T-helper 17 cell (primary cell): ENCODE measurements around the gene NPEPPS. TPM values are rescaled to one million over a fixed set of nuclear protein-coding genes. Genes with fewer than 3 reads are reported as not detected.

Experiments used
- ATAC-seq: fragments of 150-1000 bp; cut with Tn5 transposase; 2 replicates; pipeline ENCODE4 v1.10.0; 2021; ENCODE audit warnings: mild to moderate bottlenecking, moderate library complexity
- DNase-seq, 3 donors: peaks; one replicate each; pipeline versions ENCODE4 v3.0.0 to v3.0.0-alpha.2; 2020 to 2021
- H3K9me3 ChIP-seq: one replicate; pipeline ENCODE4 v1.7.0; 2013; ENCODE audit warnings: low read length, mild to moderate bottlenecking; ENCODE audit not compliant: control insufficient read depth, poor library complexity, severe bottlenecking
- H3K27ac Mint-ChIP-seq: one replicate; pipeline ENCODE4 v1.8.0; 2022; ENCODE audit warnings: mild to moderate bottlenecking, moderate library complexity, mixed read lengths
- H3K27me3 Mint-ChIP-seq: one replicate; pipeline ENCODE4 v1.8.0; 2022; ENCODE audit warnings: mixed read lengths
- H3K36me3 Mint-ChIP-seq: one replicate; pipeline ENCODE4 v1.8.0; 2022; ENCODE audit warnings: low read depth, mixed read lengths
- H3K4me1 Mint-ChIP-seq: one replicate; pipeline ENCODE4 v1.8.0; 2022; ENCODE audit warnings: mild to moderate bottlenecking, mixed read lengths
- H3K4me3 Mint-ChIP-seq: one replicate; pipeline ENCODE4 v1.8.0; 2022; ENCODE audit warnings: mild to moderate bottlenecking, moderate library complexity, mixed read lengths
- total RNA-seq, 4 donors: library from RNA in 2 of 4; stranded (reverse) in 2 of 4; gene quantifications; one replicate each; pipeline ENCODE4 v1.2.3 and lab custom pipeline; 2022 to 2026

NPEPPS gene
- total RNA-seq, 2 donors from 2014 or later: 88.3 to 100 TPM

DNA sequence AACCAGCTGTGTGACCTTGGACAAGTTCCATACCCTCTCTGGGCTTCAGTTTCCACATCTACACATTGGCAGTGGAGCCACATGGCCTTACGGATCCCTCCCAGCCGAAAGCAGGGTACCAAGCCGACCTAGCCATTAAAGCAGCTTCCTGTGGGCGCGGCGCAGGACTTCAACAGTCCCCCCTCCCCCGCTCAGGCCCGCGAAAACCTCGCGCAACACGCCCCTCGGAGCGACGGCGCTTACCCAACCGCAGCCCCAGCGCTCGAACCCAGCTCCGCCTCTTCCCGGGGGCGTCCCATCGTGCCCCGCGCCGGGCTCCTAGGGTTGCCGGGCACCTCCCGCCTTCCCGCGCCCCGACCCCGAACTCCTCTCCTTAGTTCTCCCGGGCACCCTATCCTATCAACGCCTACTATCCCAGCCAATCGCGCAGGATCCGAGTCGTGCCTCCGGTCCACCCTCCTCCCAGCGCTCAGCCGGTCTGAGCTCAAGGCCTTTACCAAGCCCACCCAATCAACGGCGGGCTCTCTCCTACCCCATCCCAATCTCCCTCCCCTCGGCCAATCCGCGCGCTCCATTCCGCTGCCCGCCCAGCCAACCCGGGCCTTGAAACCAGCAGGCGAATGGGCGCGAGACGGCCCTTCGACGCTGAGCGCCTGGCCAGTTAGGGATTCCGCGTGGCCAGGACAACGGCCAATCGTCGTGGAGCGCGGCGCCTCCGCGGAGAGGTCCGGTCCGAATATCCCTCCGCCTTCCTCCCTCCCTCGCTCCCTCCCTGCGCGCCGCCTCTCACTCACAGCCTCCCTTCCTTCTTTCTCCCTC, 118.5 kb downstream of the NPEPPS start, which contains the start of gene KPNB1:
KPNB1 (plus strand) TSS at position 767 of the 819 bp plus-strand sequence. CDS start 326 bp downstream, outside the sequence.
- peak within 1 kb of the TSS; percentile 96 for H3K4me3 Mint-ChIP-seq
- no peaks in the 10 kb centered on the region for H3K27me3 Mint-ChIP-seq
- H3K4me1 Mint-ChIP-seq: peaks cover 35% of the 10 kb centered on the region
- H3K27ac Mint-ChIP-seq: peak within 1 kb of the TSS; percentile 92
- peaks cover 6% of the 10 kb centered on the region for H3K36me3 Mint-ChIP-seq
- DNase-seq (peak; percentile 93 to 97 (median 94)), ATAC-seq (peak; percentile 85)
- H3K9me3 ChIP-seq: no peaks in the 10 kb centered on the region

DNA sequence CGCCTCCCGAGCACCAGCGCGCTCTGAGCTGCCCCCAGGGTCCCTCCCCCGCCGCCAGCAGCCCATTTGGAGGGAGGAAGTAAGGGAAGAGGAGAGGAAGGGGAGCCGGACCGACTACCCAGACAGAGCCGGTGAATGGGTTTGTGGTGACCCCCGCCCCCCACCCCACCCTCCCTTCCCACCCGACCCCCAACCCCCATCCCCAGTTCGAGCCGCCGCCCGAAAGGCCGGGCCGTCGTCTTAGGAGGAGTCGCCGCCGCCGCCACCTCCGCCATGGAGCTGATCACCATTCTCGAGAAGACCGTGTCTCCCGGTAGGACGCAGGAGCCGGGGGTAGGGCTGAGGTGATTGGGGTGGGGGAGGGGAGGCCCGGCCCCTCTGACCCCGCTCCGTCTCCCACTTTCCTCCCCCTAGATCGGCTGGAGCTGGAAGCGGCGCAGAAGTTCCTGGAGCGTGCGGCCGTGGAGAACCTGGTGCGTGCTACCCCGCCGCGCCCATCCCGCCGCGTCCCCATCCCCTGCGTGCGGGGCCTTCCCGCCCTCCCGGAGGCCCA, 119.1 kb downstream of the NPEPPS start:
- H3K4me1 Mint-ChIP-seq: peaks cover 37% of the 10 kb centered on the region
- DNase-seq: no peak
- H3K27ac Mint-ChIP-seq: peak overlapping the region; percentile 92
- no peaks in the 10 kb centered on the region for H3K9me3 ChIP-seq
- no peaks in the 10 kb centered on the region for H3K27me3 Mint-ChIP-seq
- peaks cover 6% of the 10 kb centered on the region for H3K36me3 Mint-ChIP-seq
- peak; percentile 16 for ATAC-seq
- H3K4me3 Mint-ChIP-seq: peak overlapping the region; percentile 96

DNA sequence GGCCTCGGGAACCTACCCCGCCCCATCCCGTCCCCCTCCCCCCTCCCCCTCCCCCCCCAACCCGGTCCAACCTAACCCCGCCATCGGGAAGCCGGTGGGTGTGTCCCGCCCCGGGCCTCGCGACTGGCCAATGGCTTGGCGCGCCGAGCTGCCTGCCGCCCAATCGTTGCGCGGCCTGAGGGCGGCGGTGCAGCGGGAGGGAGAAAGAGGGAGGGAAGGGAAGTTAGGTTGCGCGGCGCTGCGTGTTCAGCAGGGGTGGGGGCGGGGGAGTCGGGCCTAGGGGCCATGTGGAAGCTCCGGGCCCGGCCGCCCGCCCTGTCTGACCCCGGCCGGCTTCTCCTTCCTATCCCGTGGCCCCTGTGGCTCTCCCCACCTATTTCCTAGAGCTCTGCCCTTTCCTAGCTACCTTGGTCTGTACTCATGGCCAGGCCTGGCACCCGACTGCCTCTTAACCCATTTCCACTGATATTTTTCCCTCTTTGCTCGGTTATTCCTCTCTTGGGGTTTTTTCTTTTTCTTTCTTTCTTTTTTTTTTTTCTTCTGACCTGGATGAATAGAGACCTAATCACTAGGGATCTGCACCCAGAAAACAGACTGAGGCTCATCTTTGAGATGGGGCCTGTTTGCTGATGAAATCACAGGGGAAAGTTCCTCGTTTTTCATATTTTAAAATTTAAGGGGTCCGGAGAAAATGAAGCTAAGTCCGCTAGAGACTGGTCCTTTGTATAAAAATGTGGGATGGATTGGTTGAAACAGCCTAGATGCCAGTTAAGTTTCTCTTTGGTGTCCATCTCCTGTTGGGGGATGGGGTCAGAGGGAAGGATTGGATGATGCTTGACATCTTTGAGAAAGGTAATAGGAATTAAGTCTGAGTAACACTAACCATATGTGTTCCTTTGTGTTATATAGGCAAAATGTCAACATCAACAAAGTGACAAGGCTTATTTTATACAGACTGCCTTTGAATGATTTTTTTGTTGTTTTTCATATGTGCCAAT, 119.9 kb downstream of the NPEPPS start:
- Mint-ChIP-seq H3K4me3 (peak overlapping the region; percentile 96), H3K4me1 (peaks cover 44% of the 10 kb centered on the region), H3K27ac (peak overlapping the region; percentile 85), H3K36me3 (peaks cover 6% of the 10 kb centered on the region), H3K27me3 (no peaks in the 10 kb centered on the region)
- ATAC-seq: peak; percentile 62
- DNase-seq: peak; percentile 87 to 89 (median 88)
- no peaks in the 10 kb centered on the region for H3K9me3 ChIP-seq

DNA sequence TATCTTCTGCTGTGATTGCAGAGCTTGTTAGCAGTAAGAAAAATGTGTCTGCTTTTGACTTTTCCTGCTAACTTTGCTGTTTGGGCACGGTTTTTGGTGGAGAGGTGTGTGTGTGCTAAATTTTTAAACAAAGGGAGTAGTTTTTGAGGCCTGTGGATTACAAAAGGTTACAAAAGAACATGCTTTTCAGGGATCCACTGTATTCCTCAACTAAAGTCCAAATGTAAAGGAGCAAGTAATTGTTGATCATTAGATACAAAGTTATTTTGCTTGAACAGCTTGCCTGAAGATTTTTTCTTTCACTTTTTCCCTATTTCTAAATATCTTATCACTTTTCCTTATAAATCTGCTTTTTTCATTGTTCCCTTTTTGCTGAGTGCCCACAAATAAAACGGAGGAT, 120.8 kb downstream of the NPEPPS start:
- Mint-ChIP-seq H3K27me3 (no peaks in the 10 kb centered on the region), H3K4me1 (peaks cover 45% of the 10 kb centered on the region), H3K27ac (peak overlapping the region; percentile 85), H3K36me3 (peaks cover 6% of the 10 kb centered on the region), H3K4me3 (peak overlapping the region; percentile 96)
- no peak for DNase-seq
- no peaks in the 10 kb centered on the region for H3K9me3 ChIP-seq
- ATAC-seq: no peak

- Mint-ChIP-seq H3K27me3 (no peaks in the 10 kb centered on the region), H3K4me1 (peaks cover 47% of the 10 kb centered on the region), H3K36me3 (peaks cover 8% of the 10 kb centered on the region), H3K27ac (no peak overlapping the region), H3K4me3 (no peak overlapping the region)
- no peak for ATAC-seq
- DNase-seq: no peak
- no peaks in the 10 kb centered on the region for H3K9me3 ChIP-seq
These were observed 121.7 kb downstream of the NPEPPS start for GRCh38 chr17:47652570-47652969.

DNA sequence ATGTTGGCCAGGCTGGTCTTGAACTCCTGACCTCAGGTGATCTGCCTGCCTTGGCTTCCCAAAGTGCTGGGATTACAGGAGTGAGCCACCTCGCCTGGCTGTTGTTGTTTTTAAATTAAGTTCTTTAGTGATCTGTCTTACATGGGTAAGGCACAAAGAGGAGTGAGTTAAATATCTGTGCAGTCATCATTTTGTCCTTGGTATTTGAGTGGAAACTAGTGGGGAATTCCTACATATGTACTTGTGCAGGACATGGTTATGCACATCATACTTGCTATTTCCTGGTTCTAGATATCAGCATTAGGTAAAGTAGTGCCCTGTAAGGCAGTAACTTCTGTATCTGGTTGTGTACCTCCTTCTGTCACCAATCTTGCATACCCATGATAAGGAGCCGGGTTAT, 122.5 kb downstream of the NPEPPS start:
- ATAC-seq: no peak
- no peaks in the 10 kb centered on the region for H3K27me3 Mint-ChIP-seq

GRCh38 chr17:47654991-47655390, 124.1 kb downstream of the NPEPPS start:
- no peaks in the 10 kb centered on the region for H3K9me3 ChIP-seq
- peak overlapping the region; percentile 28 for H3K4me3 Mint-ChIP-seq
- H3K36me3 Mint-ChIP-seq: peaks cover 10% of the 10 kb centered on the region
- no peaks in the 10 kb centered on the region for H3K27me3 Mint-ChIP-seq
- peaks cover 50% of the 10 kb centered on the region for H3K4me1 Mint-ChIP-seq
- peak overlapping the region; percentile 78 for H3K27ac Mint-ChIP-seq
- DNase-seq: no peak
- no peak for ATAC-seq

More for the DNA sequence above, 122.5 kb downstream of the NPEPPS start:
- H3K4me3 Mint-ChIP-seq: peak overlapping the region; percentile 28
- H3K4me1 Mint-ChIP-seq: peaks cover 49% of the 10 kb centered on the region
- H3K9me3 ChIP-seq: no peaks in the 10 kb centered on the region
- H3K36me3 Mint-ChIP-seq: peaks cover 9% of the 10 kb centered on the region
- peak overlapping the region; percentile 16 for H3K27ac Mint-ChIP-seq
- no peak for DNase-seq

DNA sequence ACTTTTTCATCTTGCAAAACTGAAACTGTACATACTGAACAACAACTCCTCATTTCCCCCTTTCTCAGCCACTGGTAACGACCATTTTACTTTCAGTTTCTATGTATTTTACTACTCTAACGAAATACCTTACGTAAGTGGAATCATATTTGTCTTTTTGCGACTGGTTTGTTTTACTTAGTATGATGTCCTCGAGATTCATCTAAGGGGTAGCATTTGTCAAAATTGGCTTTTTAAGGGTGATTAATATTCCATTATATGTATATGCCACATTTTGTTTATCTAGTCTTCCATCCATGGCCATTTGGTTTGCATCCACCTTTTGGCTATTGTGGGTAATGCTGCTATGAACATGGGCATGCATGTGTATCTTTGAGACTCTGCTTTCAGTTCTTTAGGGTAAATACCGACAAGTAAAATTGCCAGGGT, 129.2 kb downstream of the NPEPPS start:
- ATAC-seq (peak; percentile 82), DNase-seq (no peak)
- no peaks in the 10 kb centered on the region for H3K9me3 ChIP-seq
- H3K4me3 Mint-ChIP-seq: peak overlapping the region; percentile 87
- no peaks in the 10 kb centered on the region for H3K27me3 Mint-ChIP-seq
- peak overlapping the region; percentile 91 for H3K27ac Mint-ChIP-seq
- peaks cover 8% of the 10 kb centered on the region for H3K36me3 Mint-ChIP-seq
- H3K4me1 Mint-ChIP-seq: peaks cover 32% of the 10 kb centered on the region

DNA sequence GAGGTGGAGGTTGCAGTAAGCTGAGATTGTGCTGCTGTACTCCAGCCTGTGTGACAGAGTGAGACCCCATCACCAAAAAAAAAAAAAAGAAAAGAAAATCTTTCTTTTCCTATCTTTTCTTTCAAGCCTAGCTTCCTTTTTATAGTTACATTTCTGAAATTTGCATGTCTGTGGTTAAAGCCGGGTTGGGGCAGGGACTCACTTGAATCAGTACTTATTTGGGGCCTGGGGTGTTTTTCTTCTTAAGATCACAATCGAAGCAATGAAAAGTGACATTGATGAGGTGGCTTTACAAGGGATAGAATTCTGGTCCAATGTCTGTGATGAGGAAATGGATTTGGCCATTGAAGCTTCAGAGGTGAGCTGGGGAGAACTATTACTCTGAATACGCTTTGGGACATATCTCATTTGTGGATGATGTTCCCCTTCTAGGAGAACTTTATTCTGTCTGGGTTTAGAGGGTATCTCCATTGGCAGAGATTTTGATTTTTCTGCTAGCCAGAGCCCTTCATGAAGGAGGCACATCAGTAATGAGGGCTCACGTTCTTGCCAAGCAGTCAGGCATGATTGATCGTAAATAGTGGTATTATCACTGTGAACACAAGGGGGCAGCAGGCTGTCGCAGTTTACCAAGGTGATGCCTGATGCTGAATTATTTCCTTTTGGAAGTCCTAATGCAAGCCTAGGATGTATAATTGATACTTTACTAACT, 133.2 kb downstream of the NPEPPS start:
- H3K4me3 Mint-ChIP-seq: no peak overlapping the region
- H3K9me3 ChIP-seq: no peaks in the 10 kb centered on the region
- no peaks in the 10 kb centered on the region for H3K27me3 Mint-ChIP-seq
- peaks cover 19% of the 10 kb centered on the region for H3K4me1 Mint-ChIP-seq
- H3K36me3 Mint-ChIP-seq: peaks cover 14% of the 10 kb centered on the region
- DNase-seq: peak; percentile 19 to 59 (median 24)
- peak overlapping the region; percentile 83 for H3K27ac Mint-ChIP-seq
- ATAC-seq: peak; percentile 70

DNA sequence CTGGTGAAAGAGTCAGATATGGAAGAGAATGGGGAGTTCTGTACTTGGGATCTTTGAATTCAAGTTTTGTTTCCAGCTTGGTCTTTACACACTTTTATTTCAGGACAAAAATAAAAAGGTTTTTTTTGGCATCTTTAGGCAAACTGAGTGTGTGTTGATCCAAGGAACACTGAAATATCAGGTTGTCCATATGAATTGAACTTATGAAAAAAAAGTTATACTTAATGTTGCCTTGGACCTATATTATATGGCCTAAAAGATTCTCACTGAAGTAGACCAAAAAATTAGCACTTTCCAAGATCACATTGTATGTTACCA, 133.7 kb downstream of the NPEPPS start:
- Mint-ChIP-seq H3K27ac (peak overlapping the region; percentile 83), H3K4me1 (peaks cover 18% of the 10 kb centered on the region)

GRCh38 chr17:47665655-47666054, 134.7 kb downstream of the NPEPPS start:
- DNase-seq: no peak
- H3K27me3 Mint-ChIP-seq: no peaks in the 10 kb centered on the region
- no peaks in the 10 kb centered on the region for H3K9me3 ChIP-seq
- peaks cover 20% of the 10 kb centered on the region for H3K4me1 Mint-ChIP-seq
- H3K4me3 Mint-ChIP-seq: no peak overlapping the region
- no peak overlapping the region for H3K27ac Mint-ChIP-seq
- H3K36me3 Mint-ChIP-seq: peaks cover 17% of the 10 kb centered on the region
- no peak for ATAC-seq

More for the DNA sequence above, 133.7 kb downstream of the NPEPPS start:
- Mint-ChIP-seq H3K36me3 (peaks cover 14% of the 10 kb centered on the region), H3K4me3 (no peak overlapping the region), H3K27me3 (no peaks in the 10 kb centered on the region)
- ATAC-seq: no peak
- H3K9me3 ChIP-seq: no peaks in the 10 kb centered on the region
- no peak for DNase-seq

GRCh38 chr17:47669081-47669480, 138.2 kb downstream of the NPEPPS start:
- Mint-ChIP-seq H3K4me1 (peaks cover 20% of the 10 kb centered on the region), H3K4me3 (no peak overlapping the region), H3K27ac (no peak overlapping the region), H3K36me3 (peaks cover 17% of the 10 kb centered on the region), H3K27me3 (no peaks in the 10 kb centered on the region)
- H3K9me3 ChIP-seq: no peaks in the 10 kb centered on the region
- DNase-seq (no peak), ATAC-seq (no peak)
